ENCODE data around the gene AUTS2.

Gene AUTS2

GRCh38 chr7:69920797-69921196 is 322.5 kb downstream of the AUTS2 start:
- no peak for DNase-seq (ENCODE audit: extremely low read depth, low read depth)
- H3K4me3 ChIP-seq (replicated peaks; ENCODE audit: low read depth, low read length): no peak overlapping the region

GRCh38 chr7:69922026-69922803 is 323.9 kb downstream of the AUTS2 start:
- no peak overlapping the region for H3K4me3 ChIP-seq (replicated peaks; ENCODE audit: low read depth, low read length)
- DNase-seq (ENCODE audit: extremely low read depth, low read depth): no peak

More at GRCh38 chr7:69920797-69921196, 322.5 kb downstream of the AUTS2 start:
- TF ChIP-seq CTCF (IDR thresholded peaks at IDR 0.05; ENCODE audit: low read depth, low read length, missing control alignments): no peak

GRCh38 chr7:69927461-69927860 is 329.2 kb downstream of the AUTS2 start:
- H3K4me3 ChIP-seq (replicated peaks; ENCODE audit: low read depth, low read length): no peak overlapping the region
- DNase-seq (ENCODE audit: extremely low read depth, low read depth): no peak
- TF ChIP-seq CTCF (IDR thresholded peaks at IDR 0.05; ENCODE audit: low read depth, low read length, missing control alignments): no peak

More at GRCh38 chr7:69922026-69922803, 323.9 kb downstream of the AUTS2 start:
- TF ChIP-seq CTCF (IDR thresholded peaks at IDR 0.05; ENCODE audit: low read depth, low read length, missing control alignments): no peak

- H3K4me3 ChIP-seq (replicated peaks; ENCODE audit: low read depth, low read length): no peak overlapping the region
- no peak for TF ChIP-seq CTCF (IDR thresholded peaks at IDR 0.05; ENCODE audit: low read depth, low read length, missing control alignments)
- DNase-seq (ENCODE audit: extremely low read depth, low read depth): no peak
Observed at GRCh38 chr7:69928621-69929020, 330.3 kb downstream of the AUTS2 start.

- no peak for TF ChIP-seq CTCF (IDR thresholded peaks at IDR 0.05; ENCODE audit: low read depth, low read length, missing control alignments)
- no peak overlapping the region for H3K4me3 ChIP-seq (replicated peaks; ENCODE audit: low read depth, low read length)
- no peak for DNase-seq (ENCODE audit: extremely low read depth, low read depth)
Observed at GRCh38 chr7:69929622-69930021, 331.3 kb downstream of the AUTS2 start.

GRCh38 chr7:69932034-69932628 is 333.9 kb downstream of the AUTS2 start:
- no peak for DNase-seq (ENCODE audit: extremely low read depth, low read depth)
- no peak overlapping the region for H3K4me3 ChIP-seq (replicated peaks; ENCODE audit: low read depth, low read length)
- peak; percentile 34 for TF ChIP-seq CTCF (IDR thresholded peaks at IDR 0.05; ENCODE audit: low read depth, low read length, missing control alignments)

Measured in HFF-Myc (cell line).